GM10847 (cell line): ENCODE data around the gene GPRC5B.

ENCODE experiments used
- POLR2A ChIP-seq: IDR thresholded peaks from 2 replicates; pipeline ENCODE4 v1.6.1; 2011; ENCODE audit not compliant: insufficient read length; ENCODE audit errors: extremely low read depth

GPRC5B gene

DNA sequence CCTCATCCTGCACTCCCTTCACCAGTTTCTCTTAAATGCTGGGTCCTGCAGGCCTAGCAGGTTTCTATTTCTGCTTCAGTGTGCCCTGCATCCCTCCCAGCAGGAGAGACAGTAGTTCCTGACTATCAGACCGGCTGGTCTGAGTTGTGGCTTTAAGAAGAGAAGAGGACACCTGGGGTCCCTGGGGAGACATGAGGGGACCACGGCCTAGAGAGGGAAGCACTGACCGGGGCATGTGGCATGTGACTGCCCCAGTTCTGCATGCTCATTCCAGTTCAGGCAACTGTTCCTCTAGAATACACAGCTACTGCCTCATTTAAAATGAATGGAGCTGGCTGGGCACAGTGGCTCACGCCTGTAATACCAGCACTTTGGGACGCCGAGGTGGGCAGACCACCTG lies 61.3 kb downstream of the GPRC5B start:
- no peak for TF ChIP-seq POLR2A

GRCh38 chr16:19822533-19822932 lies 62.1 kb downstream of the GPRC5B start:
- no peak for TF ChIP-seq POLR2A

DNA sequence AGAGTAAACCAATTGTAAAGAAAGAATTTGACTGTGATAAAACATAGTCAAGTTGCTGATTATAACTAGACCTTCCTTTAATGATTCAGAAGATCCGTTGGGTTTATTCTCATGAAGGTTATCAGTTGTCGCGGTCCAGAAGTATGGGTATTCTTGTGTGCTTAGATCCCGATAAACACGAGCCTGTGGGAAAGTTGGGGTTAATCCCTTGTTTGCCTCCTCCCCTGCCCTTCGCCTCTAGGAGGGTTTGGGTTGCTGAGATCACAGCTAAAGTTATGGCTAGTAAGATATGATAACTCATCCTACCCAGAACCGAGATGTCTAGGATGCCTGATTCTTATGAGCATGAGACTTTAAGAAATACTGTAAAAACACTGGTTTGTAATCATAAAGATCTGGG lies 66.8 kb downstream of the GPRC5B start:
- no peak for TF ChIP-seq POLR2A

DNA sequence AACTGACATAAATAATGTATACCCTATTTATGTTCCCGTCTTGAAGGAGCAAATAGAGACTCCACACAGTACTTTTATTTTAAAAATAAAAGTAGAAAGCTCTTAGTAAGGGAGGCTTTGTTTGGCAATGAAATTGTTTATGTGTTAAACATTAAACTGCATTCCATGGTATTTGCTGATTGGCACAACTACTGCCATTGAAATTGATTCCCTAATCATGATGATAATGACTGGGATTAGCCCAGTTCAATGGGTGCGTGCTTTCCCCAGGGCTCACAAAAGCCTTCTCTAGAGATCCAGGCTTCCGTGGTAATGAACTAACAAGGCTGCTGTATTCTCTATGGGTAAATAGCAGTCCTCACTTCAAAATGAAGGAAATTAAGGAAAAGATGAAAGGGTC lies 67.5 kb downstream of the GPRC5B start:
- TF ChIP-seq POLR2A, result no peak

DNA sequence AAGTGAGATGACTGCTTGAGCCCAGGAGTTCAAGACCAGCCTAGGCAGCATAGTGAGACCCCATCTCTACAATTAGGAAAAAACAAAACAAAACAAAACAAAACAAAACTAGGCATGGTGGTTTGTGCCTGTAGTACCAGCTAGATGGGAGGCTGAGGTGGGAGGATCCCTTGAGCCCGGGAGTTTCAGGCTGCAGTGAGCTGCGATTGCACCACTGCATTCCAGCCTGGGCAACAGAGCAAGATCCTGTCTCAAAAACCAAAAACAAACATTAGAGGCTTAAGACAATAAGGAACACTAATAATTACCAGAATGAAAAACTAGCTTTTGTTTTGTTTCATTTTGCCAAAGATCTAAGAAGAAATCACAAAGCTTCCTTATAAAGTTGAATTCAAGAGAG lies 69.2 kb downstream of the GPRC5B start:
- TF ChIP-seq POLR2A, result no peak

GRCh38 chr16:19812986-19813385 lies 71.7 kb downstream of the GPRC5B start:
- TF ChIP-seq POLR2A, result no peak

- no peak for TF ChIP-seq POLR2A
Measured at GRCh38 chr16:19810817-19811731, 73.6 kb downstream of the GPRC5B start.

DNA sequence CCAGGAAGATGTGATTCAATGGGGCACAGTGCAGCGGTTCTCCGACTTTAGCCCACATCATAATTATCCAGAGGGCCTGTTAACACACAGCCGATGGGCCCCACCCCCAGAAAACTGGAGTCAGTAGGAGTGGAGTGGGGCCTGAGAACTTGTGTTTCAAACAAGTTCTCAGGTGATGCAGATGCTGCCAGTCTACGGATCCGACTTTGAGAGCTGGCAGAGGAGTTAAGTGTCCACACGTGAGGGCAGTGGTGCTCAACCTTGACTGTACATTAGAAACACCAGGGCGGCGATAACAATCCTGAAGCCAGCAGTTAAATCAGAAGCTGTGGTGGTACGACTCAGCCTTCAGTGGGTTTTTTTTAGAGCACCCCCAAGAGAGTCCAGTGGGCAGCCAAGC lies 75.0 kb downstream of the GPRC5B start:
- no peak for TF ChIP-seq POLR2A

GRCh38 chr16:19809121-19809635 lies 75.5 kb downstream of the GPRC5B start:
- no peak for TF ChIP-seq POLR2A

DNA sequence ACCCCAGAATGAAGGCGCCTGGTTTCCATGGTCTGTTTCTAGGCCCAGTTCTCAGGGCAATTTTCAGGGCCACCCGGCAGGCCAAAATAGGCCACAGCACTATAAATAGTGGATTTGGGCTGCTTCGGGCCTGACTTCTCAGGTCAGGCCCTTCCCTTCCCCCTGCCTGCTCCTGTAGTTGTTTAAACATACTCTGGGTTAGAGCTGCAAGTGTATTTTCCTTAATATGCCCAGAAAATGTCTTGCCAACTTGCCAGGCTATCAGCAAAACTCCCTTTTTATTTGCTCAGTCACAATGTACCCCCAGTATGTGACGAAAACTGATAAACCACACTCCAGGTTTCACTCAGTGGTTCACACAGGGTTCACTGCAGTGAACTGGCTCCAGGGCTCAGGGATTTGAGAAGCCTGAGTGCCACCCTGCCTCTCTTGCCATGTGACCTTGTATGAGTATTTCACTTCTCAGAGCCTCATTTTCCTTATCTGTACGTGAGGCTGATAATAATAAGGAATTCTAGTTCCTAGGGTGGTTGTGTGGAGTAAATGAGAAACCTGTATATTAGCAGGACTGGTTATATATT lies 76.5 kb downstream of the GPRC5B start:
- TF ChIP-seq POLR2A, result no peak
